EH (cell line): ENCODE measurements around the gene NEDD9.
A peak's percentile ranks its signal among the peaks of the same experiment; 100 is the strongest.

Source experiments
- DNase-seq: peaks from one replicate; pipeline ENCODE4 v3.0.0-alpha.2; 2015; ENCODE audit warnings: low read depth

NEDD9 gene

GRCh38 chr6:11217360-11218101 is 14.9 kb downstream of the NEDD9 start:
- no peak for DNase-seq

GRCh38 chr6:11215773-11216172 is 16.7 kb downstream of the NEDD9 start:
- peak; percentile 42 for DNase-seq

GRCh38 chr6:11214901-11215300 is 17.6 kb downstream of the NEDD9 start:
- DNase-seq: no peak

GRCh38 chr6:11214084-11214833 is 18.2 kb downstream of the NEDD9 start:
- DNase-seq: no peak

DNA sequence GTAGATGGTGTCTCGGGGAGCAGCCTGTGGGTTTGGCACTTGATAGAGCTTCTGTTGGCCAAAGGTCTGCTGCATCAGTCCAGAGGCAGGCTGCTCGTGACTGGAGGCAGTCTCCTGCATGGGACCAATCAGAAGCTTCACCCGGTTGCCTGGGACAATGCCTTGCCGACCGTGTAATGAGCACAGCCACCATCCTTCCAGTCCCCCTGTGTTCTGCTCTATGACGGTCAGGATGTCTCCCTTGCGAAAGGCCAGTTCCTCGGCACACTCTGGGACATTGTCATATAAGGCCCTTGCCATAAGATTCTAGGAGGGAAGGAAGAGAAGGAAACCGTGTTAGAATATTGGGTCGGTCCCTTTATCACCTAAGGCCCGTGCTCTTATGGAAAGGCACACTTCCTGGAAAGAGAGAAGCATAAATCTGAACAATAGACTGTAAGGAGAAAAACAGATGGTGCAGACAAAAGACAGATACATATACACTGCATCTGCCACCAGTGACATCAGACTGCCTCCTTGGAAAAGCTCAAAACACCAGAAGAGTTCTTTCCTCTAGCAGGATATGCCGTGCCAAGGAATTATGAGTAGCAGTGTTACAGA is 18.9 kb downstream of the NEDD9 start:
- DNase-seq: no peak

GRCh38 chr6:11212664-11213063 is 19.8 kb downstream of the NEDD9 start:
- DNase-seq: peak; percentile 86

- DNase-seq: no peak
Observed at GRCh38 chr6:11211254-11211653, 21.2 kb downstream of the NEDD9 start.

GRCh38 chr6:11210386-11211138 is 21.9 kb downstream of the NEDD9 start:
- DNase-seq: no peak

DNA sequence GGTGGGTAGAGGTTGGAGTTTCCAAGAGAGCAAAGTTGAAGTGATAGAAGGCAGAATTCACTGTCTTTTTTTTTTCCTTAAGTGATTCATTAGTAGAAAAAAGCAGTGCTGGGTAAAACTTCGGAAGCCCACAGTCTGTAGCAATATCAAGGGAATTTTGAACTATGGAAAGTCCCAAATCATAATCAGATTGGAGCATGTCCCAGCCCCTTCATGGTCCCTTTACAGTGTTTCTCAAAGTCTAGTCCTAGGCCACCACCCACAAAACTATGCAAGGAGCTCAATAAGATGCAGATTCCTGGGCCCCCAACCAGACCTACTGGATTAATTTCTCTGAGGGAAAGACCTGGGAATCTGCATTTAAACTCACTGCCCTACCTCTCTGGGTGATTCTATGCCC is 22.6 kb downstream of the NEDD9 start:
- peak; percentile 67 for DNase-seq

DNA sequence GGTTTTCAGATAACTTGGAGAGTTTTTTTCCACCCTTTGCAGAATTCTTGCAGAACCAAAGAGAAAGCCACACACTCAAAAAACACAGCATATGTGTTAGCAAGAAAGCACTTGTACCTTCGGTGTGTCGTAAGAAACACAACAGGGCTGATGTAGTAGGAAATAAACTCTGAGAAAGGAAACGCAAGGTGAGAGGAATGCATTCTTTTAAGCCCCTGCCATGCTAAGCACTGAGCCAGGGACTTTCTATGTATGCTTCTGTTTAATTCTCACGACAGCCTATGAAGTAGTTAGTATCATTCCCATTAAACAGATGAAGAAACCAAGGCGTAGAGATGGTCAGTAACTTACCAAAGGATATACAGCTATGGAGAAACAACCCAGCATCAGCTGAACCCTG is 23.1 kb downstream of the NEDD9 start:
- no peak for DNase-seq

GRCh38 chr6:11208854-11209253 is 23.6 kb downstream of the NEDD9 start:
- DNase-seq: peak; percentile 38

GRCh38 chr6:11208267-11208666 is 24.2 kb downstream of the NEDD9 start:
- DNase-seq: no peak

GRCh38 chr6:11207199-11207968 is 25.1 kb downstream of the NEDD9 start:
- peak; percentile 97 for DNase-seq

- no peak for DNase-seq
Observed at GRCh38 chr6:11206576-11206975, 25.9 kb downstream of the NEDD9 start.

DNA sequence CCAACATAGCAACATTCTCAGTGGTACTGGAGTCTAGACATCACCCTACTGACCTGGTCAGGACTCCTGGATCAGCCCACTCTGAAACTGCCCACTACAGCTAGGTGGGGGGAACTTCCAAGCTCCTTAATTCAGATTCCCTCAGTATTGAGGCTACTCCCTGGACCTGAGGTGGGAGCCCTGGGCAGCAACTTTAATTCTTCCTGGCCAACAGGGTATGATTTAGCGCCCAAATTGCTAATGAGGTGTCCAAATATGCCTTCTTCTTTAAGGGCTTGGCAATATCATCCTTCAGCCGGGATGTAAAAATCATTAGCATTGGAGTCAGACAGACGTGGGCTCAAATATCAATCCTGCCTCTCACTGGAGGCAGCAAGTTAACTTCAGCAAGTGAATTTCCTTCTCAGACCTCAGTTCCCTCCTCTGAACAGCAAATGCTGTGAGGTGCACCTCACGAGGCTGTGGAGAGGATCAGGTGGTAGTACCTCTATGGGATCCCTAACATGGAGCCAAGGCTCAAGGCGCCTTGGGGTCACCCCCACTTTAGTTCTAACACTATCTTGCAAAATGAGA is 27.6 kb downstream of the NEDD9 start:
- no peak for DNase-seq

DNA sequence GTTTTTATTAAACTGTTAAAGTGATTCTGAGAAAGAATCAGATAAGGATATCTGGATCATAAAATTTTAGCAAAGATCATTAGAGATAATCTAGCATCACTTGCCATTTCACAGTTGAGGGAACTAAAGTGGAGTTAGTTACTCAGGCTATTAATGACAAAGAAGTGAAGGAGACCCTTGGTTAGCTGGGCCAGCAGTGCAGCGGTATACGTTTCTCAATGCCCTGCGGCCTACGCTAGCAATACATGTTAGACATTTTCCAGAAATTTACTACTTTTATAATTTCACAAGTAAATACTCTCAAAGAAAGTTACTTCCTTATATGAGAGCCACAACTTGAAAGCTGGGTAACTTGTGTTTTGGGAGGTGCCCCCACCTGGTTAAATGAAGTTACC is 28.5 kb downstream of the NEDD9 start:
- DNase-seq: no peak

- DNase-seq: no peak
Observed at GRCh38 chr6:11203306-11204004, 29.0 kb downstream of the NEDD9 start.

DNA sequence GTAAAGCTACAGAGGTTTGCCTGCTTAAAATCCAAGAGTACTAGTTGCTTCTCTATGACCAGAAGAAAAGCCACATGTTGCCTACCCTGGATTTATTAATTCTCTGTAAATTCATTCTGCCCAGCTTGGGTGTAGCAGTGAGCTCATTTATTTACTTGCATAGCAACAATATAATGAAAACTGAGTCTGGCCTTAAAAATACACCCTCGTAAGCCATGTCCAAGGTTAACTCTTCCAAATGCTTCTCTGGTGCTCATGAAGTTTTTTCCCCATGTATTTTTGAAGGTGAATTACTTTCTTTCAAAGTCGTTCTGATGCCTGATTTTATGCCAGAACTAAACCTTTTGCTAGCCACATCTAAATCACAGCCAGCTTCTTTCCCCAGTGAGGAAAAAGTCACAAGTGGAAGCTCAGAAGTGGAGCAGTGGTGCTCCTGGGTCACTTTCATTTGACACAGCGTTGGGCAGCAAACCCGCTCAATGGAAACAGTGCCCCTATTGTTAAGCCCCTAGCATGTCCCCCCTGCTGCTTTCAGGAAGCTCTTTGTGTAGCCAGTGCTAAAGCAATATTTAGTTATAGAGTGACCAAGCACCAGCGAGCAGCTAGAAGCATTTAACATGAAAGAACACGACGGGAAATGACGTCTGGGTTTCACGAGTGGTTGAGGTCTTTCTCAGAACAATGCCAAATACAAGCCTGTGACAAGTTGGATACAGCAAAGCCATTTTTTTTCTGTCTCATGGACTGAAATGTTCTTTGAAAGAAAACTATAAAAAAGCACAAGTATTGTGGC is 29.8 kb downstream of the NEDD9 start:
- no peak for DNase-seq

DNA sequence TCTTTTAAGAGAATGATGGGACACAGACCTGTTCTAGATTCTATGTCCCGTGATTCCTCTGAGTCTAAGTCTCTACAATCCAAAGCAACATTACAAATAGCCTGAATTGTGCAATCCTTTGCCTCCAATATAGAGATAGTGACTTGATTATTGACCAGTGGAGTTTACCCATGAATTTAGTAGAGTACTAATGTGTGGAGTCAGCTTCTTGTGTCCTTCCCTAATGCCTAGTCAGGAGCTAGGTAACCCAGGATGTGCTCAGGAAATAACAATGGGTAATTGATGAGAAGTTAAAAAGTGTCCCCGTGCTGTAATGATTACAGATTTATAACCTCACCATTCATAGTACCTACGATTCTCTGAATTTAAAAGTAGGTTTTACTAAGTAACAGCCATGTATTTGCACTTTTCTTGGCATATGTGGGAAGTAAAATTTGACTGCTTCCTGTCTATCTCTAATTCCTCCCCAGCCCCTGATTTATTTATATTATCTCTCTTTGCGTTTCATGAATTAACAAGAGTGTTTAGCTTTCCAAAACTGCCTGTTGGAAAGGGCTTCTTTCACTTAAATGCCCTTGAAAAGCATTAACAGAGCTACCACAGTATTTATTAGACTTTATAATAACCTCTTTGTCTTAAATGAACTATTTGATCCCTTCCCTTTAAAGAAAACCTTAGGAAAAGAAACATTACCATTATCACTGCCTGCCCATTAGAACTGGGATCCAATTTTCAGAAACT is 30.5 kb downstream of the NEDD9 start:
- no peak for DNase-seq
